Raji (cell line): ENCODE measurements around the gene STAT3.

Experiments
- POLR2A ChIP-seq: IDR thresholded peaks from 2 replicates; pipeline ENCODE4 v1.6.1; 2011; ENCODE audit warnings: low read depth, low read length, control low read depth; ENCODE audit not compliant: insufficient read depth

Gene STAT3

GRCh38 chr17:42270596-42270995 is 117.6 kb downstream of the STAT3 start:
- TF ChIP-seq POLR2A = no peak

- no peak for TF ChIP-seq POLR2A
Measured at GRCh38 chr17:42270170-42270535, 118.1 kb downstream of the STAT3 start.

GRCh38 chr17:42268236-42268635 is 120.0 kb downstream of the STAT3 start:
- TF ChIP-seq POLR2A = no peak

GRCh38 chr17:42266918-42267766 is 121.1 kb downstream of the STAT3 start:
- TF ChIP-seq POLR2A = no peak

GRCh38 chr17:42266462-42266861 is 121.8 kb downstream of the STAT3 start:
- TF ChIP-seq POLR2A = no peak
